HFFc6 (cell line): ENCODE measurements around the gene STX11. TPM values are rescaled to one million over a fixed set of nuclear protein-coding genes. Genes with fewer than 3 reads are reported as not detected.

Source experiments
- DNase-seq: peaks from one replicate; pipeline ENCODE4 v3.0.0-alpha.2; 2018
- H3K27ac Mint-ChIP-seq: 2 replicates; pipeline ENCODE4 v1.8.0; 2020; ENCODE audit warnings: mild to moderate bottlenecking, mixed read lengths
- H3K27me3 Mint-ChIP-seq: 2 replicates; pipeline ENCODE4 v1.8.0; 2021; ENCODE audit warnings: mild to moderate bottlenecking, moderate library complexity, mixed read lengths; ENCODE audit not compliant: insufficient read depth
- H3K36me3 Mint-ChIP-seq: 2 replicates; pipeline ENCODE4 v1.8.0; 2021; ENCODE audit warnings: low read depth, mixed read lengths
- H3K4me1 Mint-ChIP-seq: 2 replicates; pipeline ENCODE4 v1.8.0; 2020; ENCODE audit warnings: low read depth, mixed read lengths
- H3K4me3 Mint-ChIP-seq: 2 replicates; pipeline ENCODE4 v1.8.0; 2020; ENCODE audit warnings: mild to moderate bottlenecking, moderate library complexity, mixed read lengths
- H3K9me3 Mint-ChIP-seq: 2 replicates; pipeline ENCODE4 v1.8.0; 2020; ENCODE audit warnings: mild to moderate bottlenecking, mixed read lengths
- total RNA-seq, 6 experiments: library from RNA; stranded (reverse); fragmentation: NEBNext Ultra II Directional; extraction: Animal tissue kit (Norgen Biotek cat#: 25700); gene quantifications; 2 replicates in 1 of 6; 3 replicates in 5 of 6; pipeline ENCODE4 v1.2.3, GENCODE V29; 2021
- TF ChIP-seq, protein P1 (sequence below): fragments of 200-600 bp; sonication (generic); IDR thresholded peaks from 2 replicates; pipeline ENCODE4 v1.5.0; 2021; ENCODE audit warnings: antibody characterized with exemption, mild to moderate bottlenecking

The STX11 gene
- total RNA-seq, 6 experiments from 2014 or later = 0.30 to 0.53 (median 0.37) TPM

DNA sequence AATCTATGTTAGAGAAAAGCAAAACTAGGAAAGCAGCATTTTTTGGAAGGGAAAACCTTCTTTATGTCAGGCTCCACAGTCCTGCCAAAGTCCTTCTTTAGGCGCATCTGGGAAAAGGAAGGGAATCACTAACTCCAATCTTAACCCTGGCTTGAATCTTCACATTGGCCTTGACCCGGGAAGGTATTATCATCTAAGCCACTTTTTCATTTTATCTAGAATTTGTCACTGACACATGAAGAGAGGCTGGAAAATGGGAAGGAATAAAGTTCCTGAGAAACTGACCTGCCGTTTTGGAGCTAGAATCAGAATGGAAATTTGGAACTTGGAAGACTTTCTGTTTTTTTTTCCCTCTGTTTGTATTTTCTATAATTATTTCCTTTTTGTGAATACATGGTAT, 81.4 kb downstream of the STX11 start:
- no peaks in the 10 kb centered on the region for H3K36me3 Mint-ChIP-seq

DNA sequence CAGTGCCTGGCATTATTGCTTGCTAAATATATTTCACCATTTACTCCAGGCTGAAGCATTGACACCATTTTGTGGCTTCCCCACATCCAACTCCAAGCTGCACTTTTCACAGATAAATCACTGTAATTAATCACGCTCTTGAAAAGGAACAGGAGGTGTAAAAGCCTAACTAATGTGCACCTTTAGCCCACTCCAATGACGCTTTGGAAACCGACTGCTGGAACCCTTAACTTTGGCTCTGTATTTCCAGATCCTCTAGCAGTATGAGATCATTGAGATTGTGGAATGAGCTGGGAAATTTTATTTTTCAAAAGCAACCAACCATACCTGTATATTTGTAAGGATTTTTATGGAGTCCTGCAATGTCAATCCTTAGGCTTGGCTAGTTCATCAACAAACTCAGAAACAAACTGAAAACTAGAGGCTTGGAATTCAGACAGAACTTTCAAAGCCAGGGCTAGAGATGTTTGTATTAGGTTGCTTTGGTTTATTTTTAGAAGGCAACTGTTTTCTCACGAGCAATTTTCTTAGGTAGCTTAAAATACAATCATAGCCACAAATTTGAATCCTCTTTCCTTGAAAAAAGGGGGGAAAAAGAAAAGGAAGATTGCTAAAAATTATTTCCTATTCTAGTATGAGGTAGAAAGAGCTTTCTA, 82.0 kb downstream of the STX11 start:
- H3K27me3 Mint-ChIP-seq = peaks cover 2% of the 10 kb centered on the region; the same call in 1 of the 2 replicates
- H3K9me3 Mint-ChIP-seq = no peaks in the 10 kb centered on the region
- H3K4me3 Mint-ChIP-seq = no peak overlapping the region
- no peak overlapping the region for H3K27ac Mint-ChIP-seq
- peaks cover 7% of the 10 kb centered on the region; the same call in 1 of the 2 replicates for H3K4me1 Mint-ChIP-seq
- no peak for DNase-seq
- no peaks in the 10 kb centered on the region for H3K36me3 Mint-ChIP-seq
- TF ChIP-seq, protein P1, sequence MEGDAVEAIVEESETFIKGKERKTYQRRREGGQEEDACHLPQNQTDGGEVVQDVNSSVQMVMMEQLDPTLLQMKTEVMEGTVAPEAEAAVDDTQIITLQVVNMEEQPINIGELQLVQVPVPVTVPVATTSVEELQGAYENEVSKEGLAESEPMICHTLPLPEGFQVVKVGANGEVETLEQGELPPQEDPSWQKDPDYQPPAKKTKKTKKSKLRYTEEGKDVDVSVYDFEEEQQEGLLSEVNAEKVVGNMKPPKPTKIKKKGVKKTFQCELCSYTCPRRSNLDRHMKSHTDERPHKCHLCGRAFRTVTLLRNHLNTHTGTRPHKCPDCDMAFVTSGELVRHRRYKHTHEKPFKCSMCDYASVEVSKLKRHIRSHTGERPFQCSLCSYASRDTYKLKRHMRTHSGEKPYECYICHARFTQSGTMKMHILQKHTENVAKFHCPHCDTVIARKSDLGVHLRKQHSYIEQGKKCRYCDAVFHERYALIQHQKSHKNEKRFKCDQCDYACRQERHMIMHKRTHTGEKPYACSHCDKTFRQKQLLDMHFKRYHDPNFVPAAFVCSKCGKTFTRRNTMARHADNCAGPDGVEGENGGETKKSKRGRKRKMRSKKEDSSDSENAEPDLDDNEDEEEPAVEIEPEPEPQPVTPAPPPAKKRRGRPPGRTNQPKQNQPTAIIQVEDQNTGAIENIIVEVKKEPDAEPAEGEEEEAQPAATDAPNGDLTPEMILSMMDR = no peak

More for the DNA sequence above, 81.4 kb downstream of the STX11 start:
- no peak for DNase-seq
- H3K4me3 Mint-ChIP-seq = no peak overlapping the region
- H3K9me3 Mint-ChIP-seq = no peaks in the 10 kb centered on the region
- TF ChIP-seq, protein P1 = no peak
- H3K27ac Mint-ChIP-seq = no peak overlapping the region
- H3K4me1 Mint-ChIP-seq = peaks cover 7% of the 10 kb centered on the region; the same call in 1 of the 2 replicates
- H3K27me3 Mint-ChIP-seq = peaks cover 2% of the 10 kb centered on the region; the same call in 1 of the 2 replicates

DNA sequence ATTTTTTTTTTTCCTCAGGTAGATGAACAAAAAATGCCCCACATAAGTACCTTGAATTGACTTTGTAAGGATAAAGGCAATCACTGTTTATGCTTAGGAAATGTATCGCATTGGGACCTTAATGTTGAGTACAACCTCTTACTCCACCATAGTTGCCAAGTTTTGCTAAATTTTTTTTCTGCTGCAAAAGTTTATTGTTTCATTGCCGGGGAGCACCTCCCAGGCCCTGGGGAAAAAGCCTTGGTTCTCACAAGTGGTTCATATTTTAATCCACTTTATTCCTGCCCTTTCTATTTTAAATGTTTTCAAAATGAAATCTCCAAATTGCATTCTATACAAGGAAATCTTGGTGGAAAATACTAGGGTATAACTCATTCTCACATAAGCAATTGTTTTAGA, 82.5 kb downstream of the STX11 start:
- no peaks in the 10 kb centered on the region for H3K36me3 Mint-ChIP-seq
- H3K4me1 Mint-ChIP-seq = peaks cover 7% of the 10 kb centered on the region; the same call in 1 of the 2 replicates
- DNase-seq = no peak
- no peaks in the 10 kb centered on the region for H3K9me3 Mint-ChIP-seq
- no peak overlapping the region for H3K4me3 Mint-ChIP-seq
- no peak overlapping the region for H3K27ac Mint-ChIP-seq
- peaks cover 2% of the 10 kb centered on the region; the same call in 1 of the 2 replicates for H3K27me3 Mint-ChIP-seq
- TF ChIP-seq, protein P1 = no peak

DNA sequence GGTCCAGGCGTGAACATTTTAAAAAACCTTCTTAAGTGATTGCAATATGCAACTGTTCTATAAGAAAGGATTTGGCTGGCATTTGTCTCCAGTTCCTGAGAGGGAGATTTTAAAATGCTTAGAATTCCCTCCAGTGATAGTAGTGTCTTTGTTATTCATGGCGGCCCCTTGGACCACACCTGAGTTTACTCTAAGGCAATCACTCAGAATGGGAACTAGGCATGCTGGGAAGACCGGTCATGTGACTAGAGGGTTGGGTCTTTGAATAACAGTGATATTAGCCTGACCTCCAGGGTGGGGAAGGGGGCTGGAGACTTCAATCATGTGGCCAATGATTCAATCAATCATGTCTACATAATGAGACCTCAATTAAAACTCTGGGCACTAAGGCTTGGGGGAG, 84.1 kb downstream of the STX11 start:
- no peaks in the 10 kb centered on the region for H3K36me3 Mint-ChIP-seq
- no peak for DNase-seq
- H3K27ac Mint-ChIP-seq = no peak overlapping the region
- H3K4me3 Mint-ChIP-seq = no peak overlapping the region
- TF ChIP-seq, protein P1 = no peak
- H3K27me3 Mint-ChIP-seq = no peaks in the 10 kb centered on the region
- no peaks in the 10 kb centered on the region for H3K9me3 Mint-ChIP-seq
- peaks cover 7% of the 10 kb centered on the region; the same call in 1 of the 2 replicates for H3K4me1 Mint-ChIP-seq

DNA sequence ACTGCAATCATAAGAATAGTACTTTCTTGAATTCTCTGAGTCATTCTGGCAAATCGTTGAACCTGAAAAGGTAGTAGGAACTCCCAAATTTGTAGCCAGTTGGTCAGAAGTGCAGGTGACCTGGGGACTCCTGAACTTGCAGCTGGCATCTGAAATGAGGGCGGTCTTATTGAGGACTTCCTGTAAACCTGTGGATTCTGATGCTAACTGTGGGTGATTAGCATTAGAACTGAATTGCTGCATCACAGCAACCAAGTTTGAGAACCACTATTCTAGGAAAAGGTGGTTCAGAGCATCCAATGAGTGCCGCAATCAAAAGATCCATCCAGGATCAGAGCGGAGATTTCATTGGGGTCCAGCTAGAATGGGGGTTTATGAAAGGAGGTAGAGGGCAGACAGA, 84.6 kb downstream of the STX11 start:
- Mint-ChIP-seq H3K36me3 (no peaks in the 10 kb centered on the region), H3K4me1 (peaks cover 7% of the 10 kb centered on the region; the same call in 1 of the 2 replicates), H3K27ac (no peak overlapping the region), H3K4me3 (no peak overlapping the region), H3K27me3 (no peaks in the 10 kb centered on the region), H3K9me3 (no peaks in the 10 kb centered on the region)
- DNase-seq = no peak
- TF ChIP-seq, protein P1 = no peak

Other genes starting within 250 kb of the STX11 start
- 10 to 100 TPM; 22.5 to 28.8 (median 26.2) TPM for gene PLAGL1, start 142.3 kb upstream of the STX11 start, total RNA-seq
- gene SF3B5, start 54.9 kb upstream of the STX11 start, total RNA-seq = 100 to 1,000 TPM; 172 to 189 (median 177) TPM
- gene UTRN, start 134.8 kb downstream of the STX11 start, total RNA-seq = 100 to 1,000 TPM in 5 of 6 experiments, 10 to 100 TPM in 1; 99.6 to 116 (median 109) TPM